WTC11 (cell line): ENCODE data around the gene STK33.

Experiments used
- ATF6 ChIP-seq: sonication (generic); formaldehyde crosslinking; IDR thresholded peaks from 2 replicates; pipeline ENCODE4 v1.8.1; 2023; ENCODE audit warnings: mild to moderate bottlenecking, missing genetic modification reagents
- CREM ChIP-seq: sonication (generic); formaldehyde crosslinking; IDR thresholded peaks from 2 replicates; pipeline ENCODE4 v1.8.1; 2022; ENCODE audit warnings: mild to moderate bottlenecking, missing genetic modification reagents, moderate library complexity
- CTCF ChIP-seq: fragments of 200-600 bp; IDR thresholded peaks from 2 replicates; pipeline ENCODE4 v1.8.0; 2022; ENCODE audit warnings: antibody characterized with exemption
- E2F1 ChIP-seq: sonication (generic); formaldehyde crosslinking; IDR thresholded peaks from 2 replicates; pipeline ENCODE4 v1.8.0; 2022; ENCODE audit warnings: mild to moderate bottlenecking, missing genetic modification reagents
- FOXJ3 ChIP-seq: sonication (generic); formaldehyde crosslinking; IDR thresholded peaks from 2 replicates; pipeline ENCODE4 v1.9.0; 2021; ENCODE audit warnings: missing genetic modification reagents, mild to moderate bottlenecking, borderline replicate concordance
- MAX ChIP-seq: sonication (generic); formaldehyde crosslinking; IDR thresholded peaks from 2 replicates; pipeline ENCODE4 v1.8.0; 2022; ENCODE audit warnings: mild to moderate bottlenecking, missing genetic modification reagents
- NFE2L1 ChIP-seq: sonication (generic); formaldehyde crosslinking; IDR thresholded peaks from 2 replicates; pipeline ENCODE4 v1.8.1; 2023; ENCODE audit warnings: missing genetic modification reagents
- NR2C2 ChIP-seq: sonication (generic); formaldehyde crosslinking; IDR thresholded peaks from 2 replicates; pipeline ENCODE4 v1.8.0; 2022; ENCODE audit warnings: mild to moderate bottlenecking, missing genetic modification reagents
- SP1 ChIP-seq: sonication (generic); formaldehyde crosslinking; conservative IDR thresholded peaks from 2 replicates; pipeline ENCODE4 v1.8.1; 2022; ENCODE audit warnings: missing genetic modification reagents
- USF1 ChIP-seq: sonication (generic); formaldehyde crosslinking; IDR thresholded peaks from 2 replicates; pipeline ENCODE4 v1.8.0; 2022; ENCODE audit warnings: mild to moderate bottlenecking, missing genetic modification reagents
- ZNF121 ChIP-seq: sonication (generic); formaldehyde crosslinking; IDR thresholded peaks from 2 replicates; pipeline ENCODE4 v1.8.0; 2023; ENCODE audit warnings: missing genetic modification reagents

GRCh38 chr11:8369592-8370205, 224.3 kb downstream of the STK33 start:
- TF ChIP-seq CTCF: no peak
- no peak for TF ChIP-seq CREM (CRISPR knock-in tag)
- TF ChIP-seq FOXJ3 (CRISPR knock-in tag): no peak
- TF ChIP-seq NR2C2 (CRISPR knock-in tag): no peak
- no peak for TF ChIP-seq ZNF121 (CRISPR knock-in tag)
- TF ChIP-seq NFE2L1 (CRISPR knock-in tag): no peak
- no peak for TF ChIP-seq E2F1
- no peak for TF ChIP-seq MAX (CRISPR knock-in tag)
- TF ChIP-seq SP1: no peak
- TF ChIP-seq USF1 (CRISPR knock-in tag): no peak
- no peak for TF ChIP-seq ATF6 (CRISPR knock-in tag)
